CD4-positive, alpha-beta T cell treated with Interleukin-17A for 4 hours (primary cell): ENCODE measurements around the gene FANCC.

Experiments
- DNase-seq: peaks from one replicate; pipeline ENCODE4 v3.0.0-alpha.2; 2020; ENCODE audit warnings: mixed read lengths

FANCC gene

GRCh38 chr9:95093586-95093985, 223.9 kb downstream of the FANCC start:
- no peak for DNase-seq

- no peak for DNase-seq
Observed at GRCh38 chr9:95092262-95093072, 225.0 kb downstream of the FANCC start.

DNA sequence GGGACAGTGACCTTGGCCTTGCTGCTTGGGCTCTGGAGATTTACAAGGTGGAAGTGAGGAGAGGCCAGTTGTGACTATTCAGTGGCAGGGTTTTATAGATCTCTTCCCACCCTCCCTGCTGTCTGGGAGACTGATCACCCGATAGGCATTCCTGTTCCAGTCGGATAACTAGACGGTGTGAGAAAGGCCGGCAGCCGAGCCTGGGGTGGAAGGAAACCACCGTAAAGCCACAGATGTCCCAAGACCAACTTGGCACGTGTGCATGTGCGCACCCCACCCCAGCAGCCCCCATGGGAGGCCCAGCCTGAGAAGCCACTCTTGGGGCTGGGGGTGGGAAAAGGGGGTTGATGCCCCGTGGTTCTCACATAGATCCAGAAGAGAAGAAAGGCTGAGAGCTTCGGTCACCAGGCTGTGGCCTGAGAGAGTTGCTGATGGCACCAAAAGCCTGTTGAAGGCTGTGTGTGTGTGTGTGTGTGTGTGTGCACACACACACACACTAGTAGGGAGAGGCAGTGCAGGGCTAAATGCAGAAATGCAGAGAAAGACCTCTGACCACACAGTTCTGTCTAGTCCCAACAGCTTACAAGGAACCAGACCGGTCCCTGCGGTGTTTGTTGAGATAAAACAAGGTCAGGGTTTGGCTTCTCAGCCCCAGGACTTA, 225.8 kb downstream of the FANCC start:
- DNase-seq: no peak

DNA sequence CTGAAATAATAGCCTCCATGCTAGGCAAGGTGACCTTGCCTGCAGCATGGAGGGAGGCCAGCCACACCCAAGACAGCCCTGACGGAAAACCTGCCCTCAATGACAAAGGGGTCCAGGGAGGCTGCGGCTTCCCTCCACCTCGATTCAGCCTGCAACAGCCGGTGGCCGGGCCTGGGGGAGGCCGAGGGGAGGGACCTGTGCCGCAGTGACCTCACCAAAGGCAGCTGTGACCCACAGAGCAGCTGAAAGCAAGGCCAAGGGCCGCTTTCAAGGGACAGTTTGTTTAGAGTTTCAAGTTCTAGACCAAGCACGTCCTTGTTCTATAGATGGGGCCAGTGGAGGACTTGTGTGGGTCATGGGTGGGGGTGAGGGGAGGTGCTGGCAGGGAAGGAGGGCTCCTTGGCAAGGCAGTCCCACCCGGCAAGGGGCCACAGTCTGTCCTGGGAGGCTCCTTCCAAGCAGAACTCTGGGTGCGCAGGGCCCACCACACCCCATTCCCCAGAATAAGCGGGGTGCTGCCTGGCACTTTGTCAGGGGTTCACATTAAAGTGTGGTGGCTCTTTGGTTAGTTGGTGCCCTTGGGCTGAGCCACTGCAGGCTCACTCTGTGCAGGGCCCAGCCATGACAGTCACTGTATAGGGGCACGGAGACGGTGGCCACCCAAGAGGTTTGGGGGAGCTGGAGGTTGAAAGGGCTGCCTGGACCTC, 226.5 kb downstream of the FANCC start:
- DNase-seq: no peak

DNA sequence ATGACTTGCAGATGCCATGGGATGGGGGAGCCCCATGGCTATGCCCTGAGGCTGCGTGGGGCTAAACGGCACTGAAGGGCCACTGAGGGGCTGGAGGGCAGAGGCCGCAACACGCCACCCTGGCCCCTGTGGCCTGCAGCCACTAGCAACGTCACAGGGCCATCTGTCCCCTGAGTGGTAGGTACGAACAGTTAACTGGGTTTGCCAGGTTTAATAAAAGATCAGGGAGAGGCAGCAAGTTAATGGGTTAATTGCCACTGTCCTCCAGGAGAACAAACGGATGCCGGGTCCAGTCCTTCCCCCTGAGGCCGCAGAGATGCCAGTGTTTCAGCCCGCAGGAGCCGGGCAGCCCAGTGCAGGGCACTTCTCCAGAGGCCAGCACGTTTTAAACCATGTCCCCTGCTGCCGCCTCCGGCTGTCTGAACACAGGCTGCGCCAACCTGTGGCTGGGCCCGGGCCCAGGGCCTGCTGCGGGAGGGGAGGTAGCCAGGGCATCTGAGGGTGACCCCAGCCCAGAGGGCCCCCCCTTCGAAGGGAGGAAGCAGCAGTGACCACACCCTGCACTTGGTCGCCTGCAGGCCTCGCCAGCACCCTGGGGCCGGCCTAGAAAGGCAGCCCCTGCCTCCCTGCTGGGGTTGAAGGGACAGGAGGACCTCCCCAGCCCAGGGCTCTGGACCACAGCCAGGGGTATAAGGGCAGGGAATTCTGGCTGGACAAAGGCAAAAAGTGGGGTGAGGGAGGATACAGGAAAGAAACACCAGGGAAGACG, 227.3 kb downstream of the FANCC start:
- DNase-seq: no peak

- DNase-seq: no peak
Observed at GRCh38 chr9:95089257-95090022, 228.1 kb downstream of the FANCC start.

GRCh38 chr9:95088421-95089161, 228.9 kb downstream of the FANCC start:
- DNase-seq: no peak

- DNase-seq: no peak
Observed at GRCh38 chr9:95087659-95088242, 229.8 kb downstream of the FANCC start.

DNA sequence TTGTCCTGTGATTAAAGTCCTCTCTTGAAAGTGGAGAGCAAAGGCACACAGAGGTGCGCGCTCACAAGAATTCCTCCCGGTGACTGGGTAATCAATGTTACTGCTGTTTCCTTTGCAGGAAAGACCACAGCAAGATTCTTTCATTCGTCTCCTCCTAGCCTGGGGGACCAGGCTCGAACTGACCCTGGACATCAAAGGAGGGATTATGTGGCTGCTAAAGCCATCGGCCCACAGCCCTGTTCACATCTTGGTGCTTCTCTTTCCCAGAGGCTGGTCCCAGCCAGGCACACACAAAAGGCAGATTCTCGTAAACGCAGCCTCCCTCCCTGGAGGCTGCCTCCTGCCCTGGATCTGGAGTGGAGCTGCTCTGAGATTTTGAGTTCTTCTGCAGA, 230.9 kb downstream of the FANCC start:
- DNase-seq: no peak

DNA sequence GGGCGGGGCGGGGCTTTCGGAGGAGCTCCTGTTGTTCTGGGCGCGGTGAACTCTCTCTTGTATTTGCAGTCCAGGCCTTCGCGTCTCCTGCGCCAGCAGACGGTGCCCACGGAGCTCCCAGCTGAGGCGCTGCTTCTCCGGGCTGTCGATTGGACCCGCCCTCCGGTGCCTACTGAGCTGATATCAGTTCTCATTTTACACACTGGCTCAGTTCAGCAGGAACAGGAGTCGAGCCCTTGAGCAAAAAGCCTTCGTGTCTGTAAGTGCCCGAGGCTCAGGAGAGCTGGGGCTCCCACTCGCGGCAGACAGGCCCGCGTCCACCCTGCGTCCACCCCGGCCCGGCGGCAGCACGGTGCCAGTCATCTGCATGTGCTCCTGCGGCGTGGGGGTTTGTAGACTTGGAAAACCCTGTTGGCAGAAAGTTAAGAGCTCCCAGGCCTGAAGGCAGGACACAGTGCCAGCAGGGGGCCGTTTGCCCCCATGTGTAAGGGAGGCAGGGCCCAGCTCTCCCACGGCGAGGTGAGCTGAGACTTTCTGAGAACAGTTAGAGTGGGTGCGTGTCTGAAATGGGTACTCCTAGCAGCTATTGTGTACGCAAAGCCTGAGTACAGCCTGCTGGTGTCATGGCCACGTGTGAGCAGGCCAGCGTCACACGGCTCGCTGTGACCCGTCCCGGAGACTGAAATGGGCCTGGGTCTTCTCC, 231.5 kb downstream of the FANCC start:
- no peak for DNase-seq

DNA sequence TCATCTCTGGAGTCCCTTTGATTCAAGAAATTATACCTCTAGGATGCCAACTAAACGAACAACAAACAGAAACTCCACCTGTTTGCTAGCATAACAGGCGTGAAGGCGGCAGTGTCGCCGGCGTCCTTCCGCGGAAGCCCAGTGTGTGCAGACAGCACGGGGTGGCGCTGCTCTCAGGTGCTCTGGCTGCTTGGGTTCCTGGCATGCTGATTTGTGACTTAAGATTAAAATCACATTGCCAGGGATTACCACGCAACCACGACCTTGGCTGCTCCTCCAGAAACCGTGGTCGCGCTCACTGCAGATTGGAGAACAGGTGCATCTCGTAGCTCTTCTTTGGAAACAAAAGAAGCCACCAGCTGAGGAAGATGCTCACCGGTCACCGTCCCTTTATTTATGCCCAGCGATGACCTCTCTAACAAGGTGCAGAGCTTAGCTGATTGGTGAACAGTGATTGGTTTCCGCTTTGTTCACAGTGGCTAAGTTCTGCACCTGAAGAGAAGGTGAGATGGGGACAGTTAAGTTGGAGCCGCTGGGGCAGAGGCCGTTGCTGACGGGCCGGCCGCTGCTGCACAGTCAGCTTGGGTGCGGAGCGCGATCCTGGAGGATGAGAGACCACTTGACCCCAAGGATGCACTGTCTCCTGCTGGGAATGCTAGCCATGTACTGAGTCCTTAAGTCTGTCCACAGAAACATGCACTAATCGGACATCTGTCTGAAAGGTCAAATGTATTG, 232.3 kb downstream of the FANCC start:
- no peak for DNase-seq

- DNase-seq: no peak
Observed at GRCh38 chr9:95084254-95084934, 233.1 kb downstream of the FANCC start.

DNA sequence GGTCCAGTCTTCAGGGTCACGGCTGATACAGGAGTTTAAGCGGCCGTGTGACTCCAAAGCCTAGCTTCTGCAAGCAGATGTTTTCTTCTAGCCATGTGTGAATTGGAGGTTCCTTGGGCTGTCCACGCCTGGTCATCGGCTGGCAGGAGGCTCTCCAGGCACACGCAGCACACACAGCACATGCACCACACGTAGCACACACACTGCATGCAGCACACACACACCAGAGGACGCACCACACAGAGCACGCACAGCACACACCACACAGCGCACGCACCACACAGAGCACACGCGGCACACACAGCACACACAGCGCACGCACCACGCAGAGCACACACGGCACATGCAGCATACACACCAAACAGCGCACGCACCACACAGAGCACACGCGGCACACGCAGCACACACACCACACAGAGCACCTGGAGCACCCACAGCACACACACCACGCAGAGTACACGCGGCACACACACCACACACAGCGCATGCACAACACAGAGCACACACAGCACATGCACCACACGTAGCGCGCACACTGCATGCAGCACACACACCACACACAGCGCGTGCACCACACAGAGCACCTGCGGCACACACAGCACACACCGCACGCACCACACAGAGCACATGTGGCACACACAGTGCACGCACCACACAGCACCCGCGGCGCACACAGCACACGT, 234.3 kb downstream of the FANCC start:
- no peak for DNase-seq

GRCh38 chr9:95082401-95083084, 235.0 kb downstream of the FANCC start:
- DNase-seq: no peak

GRCh38 chr9:95081998-95082397, 235.5 kb downstream of the FANCC start:
- no peak for DNase-seq

GRCh38 chr9:95080961-95081647, 236.4 kb downstream of the FANCC start:
- no peak for DNase-seq

- no peak for DNase-seq
Observed at GRCh38 chr9:95079461-95079860, 238.0 kb downstream of the FANCC start.
